ENCODE data around the gene C1orf226.

DNA sequence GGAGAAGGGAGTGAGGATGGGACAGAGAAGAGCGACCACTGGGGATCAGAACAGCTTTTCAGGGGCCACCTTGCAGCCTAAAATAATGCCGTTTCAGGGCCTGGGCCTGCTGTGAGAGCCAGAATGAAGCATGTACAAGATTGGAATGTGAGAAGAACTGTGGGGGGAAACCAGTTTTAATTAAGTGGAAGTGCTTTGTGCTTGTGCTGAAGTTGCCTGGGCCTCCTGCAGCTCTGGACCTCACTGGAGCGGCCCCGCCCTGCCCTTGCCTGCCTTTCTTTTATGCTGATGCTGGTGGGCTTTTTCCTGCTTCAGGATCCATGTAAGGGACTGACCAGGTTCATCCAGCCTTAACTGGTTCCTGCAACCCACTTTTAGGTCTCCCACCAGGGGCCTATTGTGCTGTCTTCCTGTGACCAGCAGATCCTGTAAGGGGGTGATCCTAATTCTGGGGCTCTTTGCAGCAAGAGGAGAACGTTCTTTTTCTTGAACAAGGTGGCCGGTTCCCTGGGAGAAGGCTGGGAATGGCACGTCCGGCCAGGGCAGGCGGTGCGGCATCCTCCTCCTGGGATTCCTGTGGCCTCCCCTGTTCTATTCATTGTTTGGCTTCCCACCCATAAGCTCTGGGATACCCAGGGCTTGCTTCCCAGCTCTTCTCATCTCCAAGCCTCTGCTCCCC lies 3.2 kb downstream of the C1orf226 start:
- TF ChIP-seq, protein P1, sequence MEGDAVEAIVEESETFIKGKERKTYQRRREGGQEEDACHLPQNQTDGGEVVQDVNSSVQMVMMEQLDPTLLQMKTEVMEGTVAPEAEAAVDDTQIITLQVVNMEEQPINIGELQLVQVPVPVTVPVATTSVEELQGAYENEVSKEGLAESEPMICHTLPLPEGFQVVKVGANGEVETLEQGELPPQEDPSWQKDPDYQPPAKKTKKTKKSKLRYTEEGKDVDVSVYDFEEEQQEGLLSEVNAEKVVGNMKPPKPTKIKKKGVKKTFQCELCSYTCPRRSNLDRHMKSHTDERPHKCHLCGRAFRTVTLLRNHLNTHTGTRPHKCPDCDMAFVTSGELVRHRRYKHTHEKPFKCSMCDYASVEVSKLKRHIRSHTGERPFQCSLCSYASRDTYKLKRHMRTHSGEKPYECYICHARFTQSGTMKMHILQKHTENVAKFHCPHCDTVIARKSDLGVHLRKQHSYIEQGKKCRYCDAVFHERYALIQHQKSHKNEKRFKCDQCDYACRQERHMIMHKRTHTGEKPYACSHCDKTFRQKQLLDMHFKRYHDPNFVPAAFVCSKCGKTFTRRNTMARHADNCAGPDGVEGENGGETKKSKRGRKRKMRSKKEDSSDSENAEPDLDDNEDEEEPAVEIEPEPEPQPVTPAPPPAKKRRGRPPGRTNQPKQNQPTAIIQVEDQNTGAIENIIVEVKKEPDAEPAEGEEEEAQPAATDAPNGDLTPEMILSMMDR (conservative IDR thresholded peaks at IDR 0.05; ENCODE audit: low read depth, low read length) = no peak
- TF ChIP-seq EZH2phosphoT487 (IDR thresholded peaks at IDR 0.05; ENCODE audit: borderline replicate concordance, low read length) (no peak), EZH2 (IDR thresholded peaks at IDR 0.05; ENCODE audit: low read length, unreplicated experiment) (no peak)

All from PC-3 (cell line).